Putamen (tissue), 1 donor: ENCODE data around the gene SMARCB1.
A peak's percentile ranks its signal among the peaks of the same experiment; 100 is the strongest.

Experiments used
- DNase-seq: peaks from one replicate; pipeline ENCODE4 v3.0.0-alpha.2; 2016; ENCODE audit warnings: low spot score

The SMARCB1 gene

DNA sequence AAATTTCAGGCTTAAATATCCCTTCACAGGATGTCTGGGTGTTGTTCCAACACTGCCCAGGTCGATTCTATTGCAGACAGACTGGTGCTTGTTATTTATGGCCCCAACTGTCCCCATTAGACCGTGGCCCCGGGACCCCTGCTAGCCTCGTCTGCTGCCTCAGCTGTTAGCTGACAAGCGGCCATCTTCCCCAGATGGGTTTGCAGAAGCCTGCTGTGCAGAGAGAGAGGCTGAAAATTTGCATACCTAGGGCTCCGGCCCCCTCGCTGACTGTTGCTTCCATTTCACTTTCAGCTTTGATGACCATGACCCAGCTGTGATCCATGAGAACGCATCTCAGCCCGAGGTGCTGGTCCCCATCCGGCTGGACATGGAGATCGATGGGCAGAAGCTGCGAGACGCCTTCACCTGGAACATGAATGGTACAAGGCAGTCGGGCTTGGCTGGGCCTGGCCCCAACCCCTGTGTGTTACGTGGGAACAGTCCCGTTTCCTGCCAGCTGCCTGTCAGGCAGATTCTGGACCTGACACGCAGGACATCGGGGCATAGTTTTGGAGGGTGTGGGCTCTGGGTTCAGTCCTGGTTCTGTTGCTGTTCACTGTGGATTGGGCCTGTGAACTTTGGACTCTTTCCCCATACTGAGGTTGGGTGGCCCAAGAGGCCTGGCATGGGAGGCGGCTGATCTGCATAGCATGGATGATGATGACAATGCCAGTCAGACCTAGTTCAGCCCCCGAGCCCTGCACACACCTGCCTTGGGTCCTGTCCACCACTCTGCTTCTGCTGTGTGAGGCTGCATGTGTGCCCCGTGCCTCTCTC is 16.4 kb downstream of the SMARCB1 start:
- DNase-seq, result no peak

DNA sequence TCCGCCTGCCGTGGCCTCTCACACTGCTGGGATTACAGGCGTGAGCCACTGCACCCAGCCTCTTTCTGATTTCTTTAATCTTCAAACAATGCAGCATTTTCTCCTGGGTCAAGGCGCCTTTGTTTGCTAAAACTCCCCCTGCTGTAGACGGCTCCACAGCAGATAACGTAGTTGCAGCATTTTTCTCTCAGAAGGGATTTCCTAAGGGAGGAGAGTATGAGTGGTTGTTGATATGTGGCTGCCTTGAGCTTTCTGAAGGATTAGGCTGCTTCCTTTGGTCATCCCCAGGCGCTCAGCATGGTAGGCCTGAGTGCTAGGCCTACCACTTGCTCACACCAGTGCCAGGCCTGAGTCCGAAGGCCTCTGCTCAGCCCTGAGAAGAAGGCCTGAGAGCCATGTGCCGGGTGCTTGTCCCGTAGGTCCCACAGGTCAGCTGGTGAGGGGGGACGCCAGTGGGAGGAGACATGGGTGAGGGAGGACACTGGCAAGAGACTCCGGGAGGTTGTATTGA is 18.1 kb downstream of the SMARCB1 start:
- no peak for DNase-seq

DNA sequence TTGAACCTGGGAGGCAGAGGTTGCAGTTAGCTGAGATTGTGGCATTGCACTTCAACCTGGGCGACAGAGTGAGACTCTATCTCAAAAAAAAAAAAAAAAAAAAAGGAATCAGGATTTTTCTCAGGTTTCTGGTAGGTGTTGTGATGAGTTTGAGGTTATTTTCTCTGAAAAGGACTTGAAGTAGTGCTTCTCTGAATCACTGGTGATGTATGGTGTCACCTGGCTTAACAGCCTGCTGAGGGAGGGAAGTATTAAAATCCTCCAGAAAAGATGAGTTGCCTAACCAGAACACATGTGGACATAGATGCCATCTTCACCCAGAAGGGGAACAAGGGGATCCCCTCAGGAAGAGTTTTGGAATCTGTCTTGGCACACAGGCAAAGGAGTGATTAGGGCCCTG is 20.1 kb downstream of the SMARCB1 start:
- no peak for DNase-seq

DNA sequence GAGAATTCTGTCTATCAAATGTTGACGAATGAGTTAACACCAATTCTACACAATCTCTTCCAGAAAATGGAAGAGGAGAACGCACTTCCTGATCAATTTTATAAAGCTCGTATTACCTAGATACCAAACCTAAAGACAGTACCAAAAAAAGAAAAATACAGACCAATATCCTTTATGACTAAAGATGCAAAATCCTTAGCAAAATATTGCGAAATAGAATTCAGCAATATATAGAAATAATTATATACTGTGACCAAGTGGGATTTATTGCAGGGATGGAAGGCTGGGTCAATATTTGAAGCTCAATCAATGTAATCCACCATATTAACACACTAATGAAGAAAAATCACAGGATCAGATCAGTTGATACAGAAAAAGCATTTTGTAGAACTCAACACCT is 25.6 kb downstream of the SMARCB1 start:
- DNase-seq, result no peak

DNA sequence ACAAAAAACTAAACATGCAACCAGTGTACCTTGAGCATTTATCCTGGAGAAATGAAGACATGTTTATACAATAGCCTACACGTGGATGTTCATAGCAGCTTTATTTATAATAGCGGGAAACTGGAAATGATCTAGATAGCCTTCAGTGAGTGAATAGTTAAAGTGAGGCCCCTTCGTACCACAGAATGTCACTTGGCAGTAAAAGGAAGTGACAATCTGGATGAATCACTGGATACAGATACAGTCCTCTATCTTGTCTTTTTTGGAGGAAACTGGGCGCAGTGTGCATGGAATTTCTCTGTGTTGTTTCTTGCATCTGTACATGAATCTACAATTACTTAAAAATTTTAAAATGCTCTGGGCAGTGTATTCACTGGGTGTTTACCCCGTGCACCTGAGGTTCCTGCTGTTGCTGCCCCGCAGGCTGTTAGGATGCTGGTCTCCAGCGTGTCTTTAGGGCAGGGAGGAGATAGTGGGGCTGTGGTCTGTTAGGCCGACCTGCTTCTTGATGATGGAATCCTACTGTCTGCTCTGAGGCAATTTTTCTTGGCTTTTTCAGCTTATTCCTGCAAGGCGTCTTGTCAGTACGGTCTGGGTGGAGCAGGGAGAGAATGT is 28.9 kb downstream of the SMARCB1 start:
- no peak for DNase-seq

DNA sequence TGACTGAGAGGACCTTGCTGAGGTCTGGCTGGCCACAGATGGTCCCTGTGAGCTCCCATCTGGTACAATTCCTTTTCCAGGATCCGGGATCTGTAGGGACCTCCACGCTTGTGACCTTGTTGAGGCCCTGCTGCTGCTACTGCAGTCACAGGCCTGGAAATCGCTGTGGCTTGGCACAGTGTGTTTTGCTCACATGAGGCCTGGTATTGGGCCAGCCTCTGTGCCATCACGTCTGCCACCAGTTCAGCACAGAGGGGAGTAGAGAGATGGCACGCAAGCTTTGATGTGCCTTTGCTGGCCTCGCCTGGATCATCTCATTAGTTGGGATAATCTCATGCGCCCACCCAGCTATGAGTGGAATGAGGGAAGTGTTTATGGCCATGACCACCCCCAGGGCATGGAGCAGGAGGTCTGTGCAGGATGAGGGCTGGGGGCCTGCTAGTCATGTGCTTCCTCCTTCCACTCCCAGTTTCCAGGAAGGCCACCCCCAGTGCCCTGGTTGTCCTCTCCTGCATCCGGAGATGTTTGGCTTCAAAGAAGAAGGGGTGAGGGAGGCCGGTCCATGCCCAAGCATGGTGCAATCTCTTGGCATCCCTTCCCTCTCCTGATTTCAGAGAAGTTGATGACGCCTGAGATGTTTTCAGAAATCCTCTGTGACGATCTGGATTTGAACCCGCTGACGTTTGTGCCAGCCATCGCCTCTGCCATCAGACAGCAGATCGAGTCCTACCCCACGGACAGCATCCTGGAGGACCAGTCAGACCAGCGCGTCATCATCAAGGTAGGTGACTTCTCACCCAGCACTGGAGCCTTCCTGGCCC is 29.6 kb downstream of the SMARCB1 start:
- peak; percentile 73 for DNase-seq

DNA sequence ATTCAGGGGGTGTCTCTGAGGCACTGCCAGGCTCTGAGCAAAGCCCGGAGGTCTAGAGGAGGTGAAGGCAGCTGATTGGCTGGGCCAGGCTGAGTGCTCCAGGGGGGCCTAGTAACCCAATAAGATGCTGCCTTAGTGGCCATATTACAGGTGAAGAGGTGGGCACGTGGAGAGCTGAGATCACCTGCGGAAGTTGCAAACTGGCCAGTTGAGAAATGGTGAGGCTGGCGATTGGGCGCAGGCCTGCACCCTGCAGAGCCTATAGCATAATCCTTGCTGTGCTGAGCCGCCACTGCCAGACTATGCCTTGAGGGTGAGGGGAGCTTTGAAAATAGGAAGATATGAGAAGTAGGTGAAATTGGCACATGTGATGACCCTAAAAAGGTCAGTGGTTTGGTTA is 30.4 kb downstream of the SMARCB1 start:
- DNase-seq, result no peak

DNA sequence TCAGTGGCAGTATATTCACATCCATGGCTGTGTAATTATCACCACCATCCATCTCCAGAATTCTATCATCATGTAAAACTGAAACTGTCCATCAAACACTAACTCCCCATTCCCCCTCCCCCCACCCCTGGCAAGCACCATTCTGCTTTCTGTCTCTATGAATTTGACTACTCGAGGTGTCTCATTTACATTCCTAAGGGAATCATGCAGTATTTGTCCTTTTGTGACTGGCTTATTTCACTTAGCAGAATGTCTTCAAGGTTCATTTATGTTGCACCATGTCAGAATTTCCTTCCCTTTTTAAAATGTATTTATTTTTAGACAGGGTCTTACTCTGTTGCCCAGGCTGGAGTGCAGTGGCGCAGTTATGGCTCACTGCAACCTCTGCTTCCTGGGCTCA is 31.8 kb downstream of the SMARCB1 start:
- no peak for DNase-seq

DNA sequence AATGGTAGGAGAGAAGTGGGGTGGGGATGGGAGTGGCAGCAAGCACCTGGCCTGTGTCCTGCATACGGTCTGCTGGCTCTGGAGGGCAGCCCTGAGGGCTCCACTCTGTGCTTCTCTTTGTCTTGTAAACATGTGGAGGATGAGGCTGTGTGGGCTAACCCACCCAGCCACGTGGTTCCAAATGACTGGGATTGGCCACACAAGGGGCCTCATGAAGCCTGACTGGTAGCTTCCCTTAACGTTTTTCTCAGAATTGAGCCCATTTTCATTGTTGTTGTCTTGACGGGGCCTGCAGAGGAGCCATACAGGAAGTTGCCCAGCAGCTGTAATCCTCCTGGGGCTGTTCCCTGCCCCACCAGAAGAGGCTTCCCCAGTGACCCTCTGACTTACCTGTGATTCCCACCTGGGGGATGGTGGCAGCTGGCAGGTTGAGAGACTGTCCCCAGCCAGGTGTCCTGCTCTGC is 34.0 kb downstream of the SMARCB1 start:
- DNase-seq, result no peak

DNA sequence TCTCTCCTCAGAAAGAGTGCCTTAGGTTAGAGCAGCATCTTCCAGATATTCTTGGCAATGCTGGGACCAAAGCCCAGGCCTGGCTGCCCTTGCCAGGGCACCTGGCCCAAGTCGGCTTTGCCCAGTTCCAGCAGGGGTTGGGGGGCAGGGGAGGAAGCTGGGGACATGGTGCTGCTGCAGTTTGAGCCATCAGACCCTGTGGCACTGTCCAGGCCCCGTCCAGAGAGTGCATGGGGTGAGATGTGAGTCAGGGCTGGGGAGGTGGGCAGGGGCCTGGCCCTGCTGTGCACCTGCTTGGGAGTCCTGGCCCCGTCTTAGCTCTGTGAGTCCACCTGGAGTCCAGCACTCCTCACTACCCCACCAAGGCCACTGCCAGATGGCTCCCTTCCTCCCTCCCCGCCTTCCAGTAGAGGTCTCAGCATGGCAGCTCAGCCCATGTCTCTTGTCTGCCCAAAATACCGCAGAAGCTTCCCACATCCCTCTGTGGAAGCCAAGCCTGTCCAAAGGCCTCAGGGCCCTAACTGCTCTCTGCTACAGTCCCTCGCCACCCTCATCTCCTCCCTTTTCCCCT is 35.4 kb downstream of the SMARCB1 start:
- DNase-seq, result no peak

DNA sequence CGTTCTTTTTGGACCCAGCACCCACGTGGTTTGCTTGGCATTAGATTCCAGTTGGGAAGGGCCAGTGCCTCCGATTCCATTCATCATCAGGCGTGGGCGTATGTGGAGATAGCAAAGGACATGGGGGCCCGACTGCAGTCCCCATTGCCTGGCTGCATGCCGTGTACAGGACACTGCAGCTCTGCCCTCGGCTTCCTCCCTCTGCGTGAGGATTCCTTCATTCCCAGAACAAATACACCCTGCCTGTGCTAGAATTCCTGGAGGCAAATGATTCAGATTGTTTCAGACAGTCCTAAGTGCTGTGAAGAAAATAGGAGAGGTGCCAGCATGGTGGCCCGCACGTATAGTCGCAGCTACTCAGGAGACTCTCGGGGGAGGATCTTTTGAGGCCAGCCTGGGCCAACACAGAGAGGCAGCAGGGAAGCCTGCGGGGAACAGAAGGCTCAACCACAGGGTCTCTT is 36.6 kb downstream of the SMARCB1 start:
- no peak for DNase-seq

DNA sequence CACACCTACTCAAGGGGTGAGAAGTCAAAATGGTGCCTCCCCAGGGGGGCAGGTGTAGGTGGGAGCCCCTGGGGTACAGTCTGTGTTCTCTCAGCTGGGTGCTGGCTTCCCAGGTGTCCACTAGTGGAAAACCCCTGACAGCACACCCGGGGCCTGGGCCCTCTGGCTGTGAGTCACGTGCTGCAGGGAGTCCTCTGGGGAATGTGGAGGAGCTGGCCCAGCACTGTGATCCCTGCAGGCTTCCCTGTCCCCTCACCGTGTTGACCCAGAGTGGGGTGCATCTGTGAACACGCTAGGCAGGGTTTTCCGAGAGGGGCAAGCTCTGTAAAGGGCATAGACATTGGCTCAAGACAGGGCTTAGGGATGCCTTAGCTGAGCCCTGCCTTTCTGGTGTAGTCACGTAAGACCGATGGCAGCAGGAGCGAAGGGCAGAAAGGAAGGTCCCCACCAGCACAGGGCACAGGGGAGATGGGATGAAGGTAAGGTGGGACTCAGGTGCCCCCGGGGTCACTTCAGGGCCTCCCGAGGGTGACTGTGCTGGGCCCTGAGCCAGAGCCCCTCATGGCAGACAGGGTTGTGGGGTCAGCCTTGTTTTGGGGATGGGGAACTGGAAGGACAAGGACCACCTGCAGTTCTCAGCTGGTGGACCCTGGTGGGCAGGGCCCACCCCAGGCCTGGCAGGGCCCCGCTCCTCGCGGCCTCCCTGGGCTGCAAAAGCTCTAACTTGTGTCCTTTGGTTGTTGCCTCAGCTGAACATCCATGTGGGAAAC is 37.9 kb downstream of the SMARCB1 start:
- no peak for DNase-seq

DNA sequence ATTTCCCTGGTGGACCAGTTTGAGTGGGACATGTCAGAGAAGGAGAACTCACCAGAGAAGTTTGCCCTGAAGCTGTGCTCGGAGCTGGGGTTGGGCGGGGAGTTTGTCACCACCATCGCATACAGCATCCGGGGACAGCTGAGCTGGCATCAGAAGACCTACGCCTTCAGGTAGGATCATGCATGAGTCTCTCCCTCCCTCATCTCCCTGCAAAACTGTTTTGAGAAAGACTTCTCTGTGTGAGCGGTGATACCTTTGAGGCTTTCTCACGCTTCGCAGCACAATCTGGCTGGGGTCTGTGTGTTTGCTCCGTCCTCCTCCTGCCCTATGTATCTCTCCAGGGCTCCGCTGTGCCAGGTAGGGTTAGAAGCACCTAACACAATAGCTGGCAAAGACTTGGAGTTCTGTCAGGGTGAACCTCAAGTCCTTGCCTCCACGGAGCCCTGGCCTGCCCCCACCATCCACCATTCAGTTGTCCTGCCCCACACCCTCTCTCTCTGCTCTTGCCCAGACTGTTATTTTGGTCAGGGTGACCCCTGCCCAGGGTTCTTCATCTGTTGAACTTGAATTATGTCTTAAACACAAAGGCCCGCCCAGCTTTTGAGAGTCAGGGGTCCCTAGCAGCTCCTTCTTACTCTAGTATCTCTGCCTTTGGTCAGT is 38.6 kb downstream of the SMARCB1 start:
- DNase-seq, result no peak

DNA sequence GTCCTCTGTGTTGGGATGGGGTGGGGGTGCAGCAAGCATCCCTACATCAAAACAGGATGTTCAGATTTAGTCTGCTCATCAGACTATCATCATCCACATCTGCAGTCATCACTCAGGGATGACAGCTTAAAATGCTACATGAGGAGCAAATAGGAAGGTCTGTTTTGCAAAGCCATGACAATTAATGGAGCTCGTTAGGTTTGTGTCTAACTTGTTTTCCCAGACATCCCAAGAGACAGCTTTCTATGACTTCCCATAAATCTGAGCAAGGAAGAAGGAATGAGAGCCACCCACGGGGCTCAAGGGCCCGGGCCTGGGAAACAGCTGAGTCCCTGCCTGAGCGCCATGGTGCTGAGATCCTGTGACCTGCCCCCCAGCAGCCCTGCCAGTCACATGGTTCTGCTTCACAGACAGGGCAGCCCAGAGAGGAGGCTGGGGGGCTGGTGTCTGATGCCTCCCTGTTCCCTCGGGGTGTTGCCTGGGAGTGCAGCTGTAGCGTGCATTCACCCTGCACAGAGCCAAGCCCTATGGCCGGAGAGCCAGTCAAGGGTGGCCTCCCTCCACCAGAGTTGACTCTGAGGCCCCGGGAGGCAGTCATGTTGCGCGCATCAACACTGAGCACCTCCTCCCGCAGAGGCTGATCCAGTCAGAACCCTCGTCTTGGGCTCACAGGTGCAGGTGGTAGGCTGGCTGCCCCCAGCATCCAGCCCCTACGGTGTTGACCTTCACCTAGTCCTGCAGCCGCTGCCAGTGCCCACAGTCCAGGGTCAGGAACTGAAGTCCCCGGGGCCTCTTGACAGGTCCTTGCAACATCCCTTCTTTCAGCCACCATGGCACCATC is 40.0 kb downstream of the SMARCB1 start:
- DNase-seq, result no peak

DNA sequence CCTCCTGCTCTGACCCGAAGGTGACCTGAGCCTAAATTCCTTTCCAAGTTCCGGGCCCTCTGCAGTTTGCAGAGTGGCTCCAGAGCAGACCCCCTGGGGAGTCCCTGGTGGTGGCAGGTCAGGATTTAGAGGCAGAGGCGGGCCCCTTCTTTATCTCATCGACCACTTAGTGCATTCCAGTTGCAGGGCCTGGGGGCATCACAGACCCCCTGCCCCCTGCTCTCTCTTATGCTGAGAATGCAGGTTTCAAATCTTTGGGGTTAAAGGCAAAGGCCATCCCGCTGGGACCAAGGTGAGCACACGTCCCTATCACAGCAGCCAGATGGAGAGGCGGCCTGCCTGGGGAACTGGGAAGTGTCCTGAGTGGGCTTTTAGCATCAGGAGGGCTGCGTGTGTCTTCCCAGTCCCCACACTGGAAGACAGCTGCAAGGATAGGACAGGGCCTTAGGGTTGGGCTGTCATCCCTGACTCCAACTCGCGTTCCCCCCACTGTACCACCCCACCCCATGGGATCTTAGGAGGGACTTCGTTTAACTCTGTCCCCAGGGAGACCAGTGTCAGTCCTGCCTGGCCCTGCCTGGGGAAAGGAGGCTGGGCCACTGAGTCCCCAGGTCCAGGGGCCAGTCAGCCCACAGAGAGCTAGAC is 40.7 kb downstream of the SMARCB1 start:
- DNase-seq, result no peak

DNA sequence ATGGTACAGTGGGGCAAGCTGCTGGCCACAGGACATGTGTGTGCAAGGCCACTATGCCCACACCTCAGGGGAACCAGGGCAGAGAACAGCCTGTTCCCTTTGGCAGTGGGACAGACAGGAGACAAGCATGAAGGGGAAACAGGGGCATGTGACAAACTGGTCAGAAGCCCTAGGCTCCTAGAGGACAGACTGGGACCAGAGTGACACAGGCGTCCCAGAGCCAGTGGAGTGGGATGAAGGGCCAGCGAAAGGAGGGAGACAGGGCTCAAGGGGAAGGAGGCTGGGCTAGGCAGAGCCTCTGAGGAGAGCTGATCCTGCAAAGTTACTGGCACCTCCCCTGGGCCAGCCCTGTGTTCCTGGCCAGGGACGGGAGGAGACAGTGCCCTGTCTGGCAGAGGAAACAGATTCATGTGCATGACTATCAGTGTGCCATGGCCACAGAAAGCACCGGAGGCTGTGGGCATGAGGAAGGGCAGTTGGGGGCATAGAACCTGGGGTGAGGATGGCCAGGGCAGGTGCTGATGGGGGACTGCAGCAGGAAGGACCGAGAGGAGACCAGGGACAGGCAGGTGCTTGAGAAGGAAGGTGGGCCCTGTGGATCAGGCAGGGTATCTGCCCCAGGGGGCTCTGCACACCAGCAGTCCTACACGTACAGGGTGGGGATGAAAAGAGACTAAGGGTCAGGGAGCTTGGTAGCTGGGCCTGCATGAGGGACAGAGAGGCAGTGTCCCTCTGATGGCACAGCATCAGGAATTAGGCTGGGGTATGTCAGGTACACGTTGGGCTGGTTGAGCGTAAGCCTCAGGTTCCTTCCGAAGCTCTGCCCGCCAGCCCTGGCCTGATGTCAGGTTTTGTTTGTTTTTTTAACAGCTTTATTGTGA is 42.3 kb downstream of the SMARCB1 start:
- no peak for DNase-seq

DNA sequence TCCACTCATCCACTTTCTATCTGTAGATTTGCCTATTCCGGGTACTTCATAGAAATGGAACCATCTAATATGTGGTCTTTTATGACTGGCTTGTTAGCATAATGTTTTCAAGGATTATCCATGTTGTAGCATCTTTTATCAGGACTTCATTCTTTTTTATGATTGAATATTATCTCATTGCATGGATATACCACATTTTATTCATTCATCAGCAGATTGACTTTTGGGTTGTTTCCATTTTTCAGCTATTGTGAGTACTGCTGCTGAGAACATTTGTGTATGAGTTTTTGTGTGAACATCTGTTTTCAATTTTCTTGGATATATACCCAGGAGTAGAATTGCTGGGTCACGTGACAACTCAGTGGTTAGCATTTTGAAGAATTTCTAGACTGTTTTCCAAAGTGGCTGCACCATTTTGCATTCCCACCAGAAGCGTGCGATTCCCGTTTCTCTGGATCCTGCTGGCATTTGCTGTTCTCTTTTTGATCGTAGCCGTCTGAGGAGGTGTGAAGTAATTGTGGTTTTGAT is 43.1 kb downstream of the SMARCB1 start:
- DNase-seq, result no peak

DNA sequence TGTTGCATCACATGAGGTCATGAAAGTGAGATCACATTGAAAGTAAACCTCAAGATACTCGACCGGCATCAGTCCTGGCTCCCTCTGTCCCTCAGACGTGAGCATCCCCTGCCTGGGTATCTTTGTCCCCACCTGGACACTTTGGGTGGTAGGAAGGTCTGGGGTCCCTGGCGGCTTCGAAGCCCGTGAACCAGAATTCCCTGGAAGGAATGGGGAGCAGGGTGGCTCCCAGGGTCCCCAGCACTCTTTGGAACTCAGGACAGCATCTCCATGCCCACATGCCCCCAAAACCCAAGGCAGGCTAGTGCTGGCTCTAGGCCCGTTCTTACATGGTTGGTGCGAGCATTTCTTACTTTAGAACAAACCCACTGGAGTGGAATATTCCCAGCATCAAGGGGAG is 44.5 kb downstream of the SMARCB1 start:
- no peak for DNase-seq
